Glomerular endothelial cell (primary cell): Measurements from ENCODE around the gene CPNE4. TPM values are rescaled to one million over a fixed set of nuclear protein-coding genes. Genes with fewer than 3 reads are reported as not detected.
"Not testable (repeated sequence)": the region's sequence is repeated elsewhere in the genome, so short reads cannot be mapped to it uniquely, and the experiment has no call there.

Experiments used
- DNase-seq: peaks from one replicate; pipeline ENCODE4 v3.0.0-alpha.2; 2011; ENCODE audit warnings: low read depth, low spot score; ENCODE audit errors: extremely low read depth
- total RNA-seq: library from RNA; depleted of rRNA; stranded (reverse); fragments of >200 nt; gene quantifications from 2 replicates; pipeline ENCODE4 v1.2.3, GENCODE V29; 2015

The CPNE4 gene
- total RNA-seq, 1 donor from 2014 or later: not detected

- DNase-seq: not testable (repeated sequence)
Measured at GRCh38 chr3:131885871-131886270, 148.9 kb downstream of the CPNE4 start.

GRCh38 chr3:131883711-131884407 is 151.0 kb downstream of the CPNE4 start:
- DNase-seq: no peak

GRCh38 chr3:131883086-131883485 is 151.7 kb downstream of the CPNE4 start:
- no peak for DNase-seq

GRCh38 chr3:131881777-131882176 is 153.0 kb downstream of the CPNE4 start:
- DNase-seq: no peak

- no peak for DNase-seq
Measured at GRCh38 chr3:131880948-131881347, 153.9 kb downstream of the CPNE4 start.

- DNase-seq: no peak
Measured at GRCh38 chr3:131868203-131868602, 166.6 kb downstream of the CPNE4 start.

GRCh38 chr3:131856171-131856570 is 178.6 kb downstream of the CPNE4 start:
- DNase-seq: no peak

- DNase-seq: no peak
Measured at GRCh38 chr3:131850223-131850622, 184.6 kb downstream of the CPNE4 start.

- DNase-seq: no peak
Measured at GRCh38 chr3:131849616-131850015, 185.2 kb downstream of the CPNE4 start.

- DNase-seq: no peak
Measured at GRCh38 chr3:131847966-131848510, 186.8 kb downstream of the CPNE4 start.

GRCh38 chr3:131846296-131846924 is 188.4 kb downstream of the CPNE4 start:
- no peak for DNase-seq

- DNase-seq: no peak
Measured at GRCh38 chr3:131843174-131843573, 191.6 kb downstream of the CPNE4 start.

- DNase-seq: no peak
Measured at GRCh38 chr3:131840156-131840797, 194.5 kb downstream of the CPNE4 start.

GRCh38 chr3:131835906-131836305 is 198.9 kb downstream of the CPNE4 start:
- DNase-seq: no peak

- no peak for DNase-seq
Measured at GRCh38 chr3:131831608-131832007, 203.2 kb downstream of the CPNE4 start.

- DNase-seq: no peak
Measured at GRCh38 chr3:131821191-131821762, 213.5 kb downstream of the CPNE4 start.

GRCh38 chr3:131819381-131820055 is 215.3 kb downstream of the CPNE4 start:
- DNase-seq: no peak

GRCh38 chr3:131812433-131812832 is 222.4 kb downstream of the CPNE4 start:
- DNase-seq: no peak

GRCh38 chr3:131811481-131811880 is 223.3 kb downstream of the CPNE4 start:
- no peak for DNase-seq

GRCh38 chr3:131807822-131808221 is 227.0 kb downstream of the CPNE4 start:
- DNase-seq: no peak

GRCh38 chr3:131806736-131807135 is 228.1 kb downstream of the CPNE4 start:
- DNase-seq: no peak
